ENCODE measurements around the gene DPYSL4. TPM values are rescaled to one million over a fixed set of nuclear protein-coding genes. Genes with fewer than 3 reads are reported as not detected.

Gene DPYSL4
- total RNA-seq, 5 donors from 2014 or later (not counting 1 experiment from before 2014, with no cell fraction given): 0.66 to 3.9 (median 3.2) TPM

GRCh38 chr10:132230557-132231210 lies 43.9 kb downstream of the DPYSL4 start:
- ATAC-seq (replicated peaks in 1 of 4): no peak
- Mint-ChIP-seq H3K36me3 (no peaks in the 10 kb centered on the region), H3K27me3 (no peaks in the 10 kb centered on the region), H3K4me3 (peak overlapping the region; percentile 68 to 88 (median 80)), H3K9me3 (no peaks in the 10 kb centered on the region), H3K27ac (peak overlapping the region in 1 of 2 donors; percentile 98), H3K4me1 (peaks cover 23 to 37% (median 36%) of the 10 kb centered on the region in 3 donors)
- ChIA-PET CTCF (no interaction called here), POLR2A (no interaction called here)
- Histone ChIP-seq H3K4me1 (ENCODE audit: control insufficient read depth in 1 of 2, extremely low read depth in 1 of 2, insufficient read depth in 2 of 2, low read length in 2 of 2) (peaks cover 0 to 35% of the 10 kb centered on the region in 2 experiments), H3K27me3 (replicated peaks in 1 of 2; ENCODE audit: control insufficient read depth in 2 of 2, extremely low read depth in 1 of 2, insufficient read depth in 2 of 2, low read length in 1 of 2) (peaks cover 0 to 3% of the 10 kb centered on the region in 2 experiments), H3K9me3 (no peaks in the 10 kb centered on the region), H3K36me3 (ENCODE audit: control insufficient read depth in 2 of 2, extremely low read depth in 1 of 2, insufficient read depth in 1 of 2, low read length in 1 of 2) (no peaks in the 10 kb centered on the region), H3K27ac (ENCODE audit: low read length) (peak overlapping the region; percentile 52), H3K4me3 (ENCODE audit: control insufficient read depth in 1 of 2, extremely low read depth in 1 of 2, low read length in 1 of 2) (peak overlapping the region in 1 of 2 donors; percentile 39)
- no peak for DNase-seq
- 96% methylated on average over 10 of the region's 21 CpGs for WGBS (ENCODE audit: insufficient coverage)

DNA sequence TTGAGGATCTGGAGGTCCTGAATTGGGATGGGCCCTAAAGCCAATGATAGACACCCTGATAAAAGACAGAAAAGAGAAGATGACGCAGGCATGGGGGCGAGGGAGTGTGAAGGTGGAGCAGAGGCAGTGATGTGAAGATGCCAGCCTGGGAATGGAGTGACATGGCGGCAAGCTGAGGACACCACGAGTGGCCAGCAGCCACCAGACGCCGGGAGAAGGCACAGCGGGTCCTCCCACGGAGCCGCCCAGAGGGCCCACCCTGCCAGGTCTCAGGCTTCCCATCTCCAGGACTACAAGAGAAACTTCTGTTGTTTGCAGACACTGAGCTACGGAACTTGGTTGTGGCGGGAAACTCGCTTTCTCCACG lies 44.9 kb downstream of the DPYSL4 start:
- CTCF ChIA-PET: no interaction called here
- no peaks in the 10 kb centered on the region for H3K36me3 ChIP-seq (ENCODE audit: control insufficient read depth in 2 of 2, extremely low read depth in 1 of 2, insufficient read depth in 1 of 2, low read length in 1 of 2)
- Mint-ChIP-seq H3K27ac (no peak overlapping the region), H3K4me1 (peaks cover 23 to 37% (median 36%) of the 10 kb centered on the region in 3 donors), H3K4me3 (peak overlapping the region in 2 of 3 donors; percentile 2 to 80), H3K9me3 (no peaks in the 10 kb centered on the region), H3K27me3 (no peaks in the 10 kb centered on the region), H3K36me3 (no peaks in the 10 kb centered on the region)
- DNase-seq: no peak
- ATAC-seq (replicated peaks in 1 of 4): no peak
- H3K27ac ChIP-seq (ENCODE audit: low read length): no peak overlapping the region
- H3K4me1 ChIP-seq (ENCODE audit: control insufficient read depth in 1 of 2, extremely low read depth in 1 of 2, insufficient read depth in 2 of 2, low read length in 2 of 2): peaks cover 0 to 35% of the 10 kb centered on the region in 2 experiments
- no peak overlapping the region for H3K4me3 ChIP-seq (ENCODE audit: control insufficient read depth in 1 of 2, extremely low read depth in 1 of 2, low read length in 1 of 2)
- 84% methylated on average over 13 of the region's 13 CpGs for WGBS (ENCODE audit: insufficient coverage)
- peaks cover 0 to 3% of the 10 kb centered on the region in 2 experiments for H3K27me3 ChIP-seq (replicated peaks in 1 of 2; ENCODE audit: control insufficient read depth in 2 of 2, extremely low read depth in 1 of 2, insufficient read depth in 2 of 2, low read length in 1 of 2)
- POLR2A ChIA-PET: no interaction called here
- H3K9me3 ChIP-seq: no peaks in the 10 kb centered on the region

DNA sequence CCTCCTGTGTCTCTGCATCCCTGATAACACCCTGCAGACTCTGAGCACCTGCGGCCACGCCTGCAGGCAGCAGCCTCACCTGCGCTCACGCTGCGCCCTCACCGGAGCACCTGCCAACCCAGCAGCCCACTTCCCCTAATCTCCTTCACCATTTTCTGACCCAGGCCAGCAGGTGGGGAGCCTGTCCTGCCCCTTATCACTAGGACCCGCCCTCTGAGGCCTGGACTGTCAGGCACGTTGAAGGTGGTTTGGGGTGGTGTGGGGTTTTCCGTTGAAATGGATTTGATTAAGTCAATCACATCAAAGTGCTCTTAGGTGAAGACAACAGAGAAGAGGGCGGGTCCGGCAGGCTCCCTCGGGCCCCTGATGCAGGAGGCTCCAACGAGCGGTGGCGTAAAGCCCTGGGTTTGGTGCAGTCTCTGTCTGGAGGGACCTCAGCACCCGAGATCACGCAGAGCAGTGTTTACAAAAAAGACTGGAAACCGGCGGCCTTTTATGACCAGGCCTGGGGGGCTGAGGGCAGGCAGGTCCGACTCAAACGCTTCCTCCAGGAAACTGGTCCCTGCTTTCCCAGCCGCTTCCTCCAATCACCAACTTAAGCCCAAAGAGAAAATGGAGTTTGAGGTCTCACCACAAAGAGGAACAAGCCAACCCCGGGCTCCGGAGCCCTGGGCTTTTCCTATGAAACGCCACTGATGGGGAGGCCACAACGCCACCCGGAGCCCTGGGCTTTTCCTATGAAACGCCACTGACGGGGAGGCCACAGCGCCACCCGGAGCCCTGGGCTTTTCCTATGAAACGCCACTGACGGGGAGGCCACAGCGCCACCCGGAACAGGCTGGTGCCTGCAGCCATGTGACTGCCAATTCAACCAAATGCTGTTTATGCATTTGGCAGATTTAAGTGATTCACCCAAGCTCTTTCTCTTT lies 45.5 kb downstream of the DPYSL4 start:
- Mint-ChIP-seq H3K27ac (peak overlapping the region; percentile 34 to 81), H3K36me3 (no peaks in the 10 kb centered on the region), H3K4me1 (peaks cover 23 to 37% (median 36%) of the 10 kb centered on the region in 3 donors), H3K27me3 (no peaks in the 10 kb centered on the region), H3K4me3 (peak overlapping the region in 2 of 3 donors; percentile 21 to 80), H3K9me3 (no peaks in the 10 kb centered on the region)
- peak overlapping the region in 1 of 2 donors; percentile 30 for H3K4me3 ChIP-seq (ENCODE audit: control insufficient read depth in 1 of 2, extremely low read depth in 1 of 2, low read length in 1 of 2)
- H3K9me3 ChIP-seq: no peaks in the 10 kb centered on the region
- peaks cover 0 to 3% of the 10 kb centered on the region in 2 experiments for H3K27me3 ChIP-seq (replicated peaks in 1 of 2; ENCODE audit: control insufficient read depth in 2 of 2, extremely low read depth in 1 of 2, insufficient read depth in 2 of 2, low read length in 1 of 2)
- H3K4me1 ChIP-seq (ENCODE audit: control insufficient read depth in 1 of 2, extremely low read depth in 1 of 2, insufficient read depth in 2 of 2, low read length in 2 of 2): peaks cover 0 to 35% of the 10 kb centered on the region in 2 experiments
- CTCF ChIA-PET: no interaction called here
- peak in 10 of 35 experiments; percentile 7 to 55 (median 19) for DNase-seq
- WGBS (ENCODE audit: insufficient coverage): 48% methylated on average over 29 of the region's 35 CpGs
- no peak overlapping the region for H3K27ac ChIP-seq (ENCODE audit: low read length)
- peak in 1 of 4 experiments; percentile 56 for ATAC-seq (replicated peaks in 1 of 4)
- H3K36me3 ChIP-seq (ENCODE audit: control insufficient read depth in 2 of 2, extremely low read depth in 1 of 2, insufficient read depth in 1 of 2, low read length in 1 of 2): no peaks in the 10 kb centered on the region
- POLR2A ChIA-PET: no interaction called here

DNA sequence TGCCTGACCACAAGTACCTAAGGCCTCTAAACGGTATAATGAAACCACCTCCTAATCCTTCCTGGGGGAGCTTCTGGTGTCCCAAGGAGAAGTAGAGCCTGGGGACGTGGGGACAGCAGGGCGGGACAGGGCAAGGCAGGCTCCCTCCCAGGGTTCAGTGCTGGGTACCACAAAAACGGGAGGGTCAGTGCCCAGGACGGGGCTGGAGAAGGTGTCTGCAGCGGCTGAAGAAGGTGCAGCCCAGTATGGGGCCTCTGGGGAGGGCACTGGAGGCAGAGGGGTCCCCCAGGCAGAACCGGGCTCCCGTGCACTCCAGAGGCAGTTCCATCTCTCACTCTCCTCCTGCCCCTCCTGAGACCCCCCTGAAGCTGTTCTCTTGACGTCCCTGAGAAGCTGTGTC lies 46.2 kb downstream of the DPYSL4 start:
- WGBS (ENCODE audit: insufficient coverage): 90% methylated on average over 6 of the region's 9 CpGs
- Histone ChIP-seq H3K9me3 (no peaks in the 10 kb centered on the region), H3K4me1 (ENCODE audit: control insufficient read depth in 1 of 2, extremely low read depth in 1 of 2, insufficient read depth in 2 of 2, low read length in 2 of 2) (peaks cover 0 to 35% of the 10 kb centered on the region in 2 experiments), H3K27me3 (replicated peaks in 1 of 2; ENCODE audit: control insufficient read depth in 2 of 2, extremely low read depth in 1 of 2, insufficient read depth in 2 of 2, low read length in 1 of 2) (peaks cover 0 to 3% of the 10 kb centered on the region in 2 experiments), H3K27ac (ENCODE audit: low read length) (no peak overlapping the region), H3K36me3 (ENCODE audit: control insufficient read depth in 2 of 2, extremely low read depth in 1 of 2, insufficient read depth in 1 of 2, low read length in 1 of 2) (no peaks in the 10 kb centered on the region), H3K4me3 (ENCODE audit: control insufficient read depth in 1 of 2, extremely low read depth in 1 of 2, low read length in 1 of 2) (no peak overlapping the region)
- no peaks in the 10 kb centered on the region for H3K27me3 Mint-ChIP-seq
- POLR2A ChIA-PET: no interaction called here
- H3K36me3 Mint-ChIP-seq: no peaks in the 10 kb centered on the region
- CTCF ChIA-PET: no interaction called here
- no peak for ATAC-seq (replicated peaks in 1 of 4)
- H3K4me1 Mint-ChIP-seq: peaks cover 23 to 37% (median 36%) of the 10 kb centered on the region in 3 donors
- peak overlapping the region in 1 of 3 donors; percentile 3 for H3K4me3 Mint-ChIP-seq
- DNase-seq: no peak
- peak overlapping the region in 1 of 2 donors; percentile 81 for H3K27ac Mint-ChIP-seq
- no peaks in the 10 kb centered on the region for H3K9me3 Mint-ChIP-seq

DNA sequence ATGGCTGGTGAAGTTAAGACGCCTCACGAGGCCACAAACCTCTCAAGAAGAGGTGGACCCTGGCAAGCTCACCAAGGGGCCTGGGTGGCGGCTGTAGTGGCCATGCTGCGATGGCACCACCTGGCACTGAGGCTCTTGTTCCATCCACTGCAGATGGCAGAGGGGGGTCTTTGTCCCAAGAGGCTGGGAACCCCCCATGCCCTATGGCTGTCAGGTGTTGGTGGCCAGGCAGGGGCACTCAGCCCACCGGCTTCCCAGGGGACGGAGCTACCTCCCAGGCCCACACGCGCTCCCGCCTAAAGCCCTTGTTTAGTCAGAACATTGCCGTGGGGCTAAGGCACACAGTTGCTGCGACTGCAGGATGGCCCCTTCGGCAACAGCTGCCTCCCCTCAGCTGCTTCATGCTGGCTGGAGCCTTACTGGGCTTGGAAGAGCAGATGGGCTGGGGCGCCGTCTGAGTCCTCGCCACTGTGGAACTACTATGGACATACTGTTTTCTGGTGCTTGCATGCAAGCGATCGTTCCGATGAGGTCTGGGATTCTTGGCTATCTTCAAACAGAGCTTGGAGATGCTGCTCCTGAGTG lies 46.8 kb downstream of the DPYSL4 start:
- CTCF ChIA-PET: no interaction called here
- no peak for ATAC-seq (replicated peaks in 1 of 4)

GRCh38 chr10:132234860-132235259 lies 48.1 kb downstream of the DPYSL4 start:
- POLR2A ChIA-PET: no interaction called here
- H3K27ac ChIP-seq (ENCODE audit: low read length): no peak overlapping the region
- CTCF ChIA-PET: no interaction called here
- no peak for ATAC-seq (replicated peaks in 1 of 4)
- no peak overlapping the region for H3K4me3 ChIP-seq (ENCODE audit: control insufficient read depth in 1 of 2, extremely low read depth in 1 of 2, low read length in 1 of 2)
- H3K9me3 ChIP-seq: no peaks in the 10 kb centered on the region
- no peak overlapping the region for H3K27ac Mint-ChIP-seq
- H3K36me3 ChIP-seq (ENCODE audit: control insufficient read depth in 2 of 2, extremely low read depth in 1 of 2, insufficient read depth in 1 of 2, low read length in 1 of 2): no peaks in the 10 kb centered on the region
- no peaks in the 10 kb centered on the region for H3K27me3 Mint-ChIP-seq
- H3K4me1 ChIP-seq (ENCODE audit: control insufficient read depth in 1 of 2, extremely low read depth in 1 of 2, insufficient read depth in 2 of 2, low read length in 2 of 2): peaks cover 0 to 29% of the 10 kb centered on the region in 2 experiments
- WGBS (ENCODE audit: insufficient coverage): 92% methylated on average over 5 of the region's 6 CpGs
- no peak for DNase-seq
- peaks cover 18 to 30% (median 26%) of the 10 kb centered on the region in 3 donors for H3K4me1 Mint-ChIP-seq
- no peaks in the 10 kb centered on the region for H3K36me3 Mint-ChIP-seq
- no peaks in the 10 kb centered on the region for H3K9me3 Mint-ChIP-seq
- no peak overlapping the region for H3K4me3 Mint-ChIP-seq
- peaks cover 0 to 3% of the 10 kb centered on the region in 2 experiments for H3K27me3 ChIP-seq (replicated peaks in 1 of 2; ENCODE audit: control insufficient read depth in 2 of 2, extremely low read depth in 1 of 2, insufficient read depth in 2 of 2, low read length in 1 of 2)

More for the DNA sequence above, 46.8 kb downstream of the DPYSL4 start:
- no peak for DNase-seq
- 86% methylated on average over 18 of the region's 18 CpGs for WGBS (ENCODE audit: insufficient coverage)
- peaks cover 23 to 37% (median 36%) of the 10 kb centered on the region in 3 donors for H3K4me1 Mint-ChIP-seq
- no peak overlapping the region for H3K4me3 Mint-ChIP-seq
- Histone ChIP-seq H3K4me3 (ENCODE audit: control insufficient read depth in 1 of 2, extremely low read depth in 1 of 2, low read length in 1 of 2) (no peak overlapping the region), H3K4me1 (ENCODE audit: control insufficient read depth in 1 of 2, extremely low read depth in 1 of 2, insufficient read depth in 2 of 2, low read length in 2 of 2) (peaks cover 0 to 35% of the 10 kb centered on the region in 2 experiments), H3K36me3 (ENCODE audit: control insufficient read depth in 2 of 2, extremely low read depth in 1 of 2, insufficient read depth in 1 of 2, low read length in 1 of 2) (no peaks in the 10 kb centered on the region), H3K9me3 (no peaks in the 10 kb centered on the region), H3K27ac (ENCODE audit: low read length) (no peak overlapping the region), H3K27me3 (replicated peaks in 1 of 2; ENCODE audit: control insufficient read depth in 2 of 2, extremely low read depth in 1 of 2, insufficient read depth in 2 of 2, low read length in 1 of 2) (peaks cover 0 to 3% of the 10 kb centered on the region in 2 experiments)
- H3K27ac Mint-ChIP-seq: no peak overlapping the region
- no peaks in the 10 kb centered on the region for H3K9me3 Mint-ChIP-seq
- H3K36me3 Mint-ChIP-seq: no peaks in the 10 kb centered on the region
- POLR2A ChIA-PET: no interaction called here
- H3K27me3 Mint-ChIP-seq: no peaks in the 10 kb centered on the region
